ENCODE data around the gene ARRDC3.

ARRDC3 gene

GRCh38 chr5:91367344-91367743, 15.8 kb downstream of the ARRDC3 start:
- TF ChIP-seq MYC (IDR thresholded peaks at IDR 0.05; ENCODE audit: low read depth, low read length), result no peak
- no peak for TF ChIP-seq POLR2A (IDR thresholded peaks at IDR 0.05; ENCODE audit: extremely low read depth, insufficient read length)
- no peak for TF ChIP-seq CTCF (IDR thresholded peaks at IDR 0.05; ENCODE audit: low read depth, low read length)
- no peak for TF ChIP-seq MAX (IDR thresholded peaks at IDR 0.05; ENCODE audit: low read depth, low read length)
- DNase-seq (ENCODE audit: low read depth), result no peak

DNA sequence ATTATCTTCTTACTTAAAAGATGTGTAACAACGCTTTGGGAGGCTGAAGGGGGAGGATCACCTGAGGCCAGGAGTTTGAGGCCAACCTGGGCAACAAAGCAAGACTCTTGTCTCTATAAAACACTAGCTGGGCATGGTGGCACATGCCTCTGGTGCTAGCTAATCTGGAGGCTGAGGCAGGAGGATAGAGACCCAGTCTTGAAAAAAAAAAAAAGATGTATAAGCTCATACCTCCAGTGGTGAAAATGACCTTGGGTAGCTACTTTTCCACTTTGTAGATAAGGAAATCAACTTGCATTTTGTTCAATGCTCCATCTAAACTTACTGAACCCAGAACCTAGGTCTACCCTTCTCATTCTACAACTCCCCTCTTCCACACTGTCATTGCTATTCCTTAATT, 16.6 kb downstream of the ARRDC3 start:
- TF ChIP-seq MYC (IDR thresholded peaks at IDR 0.05; ENCODE audit: low read depth, low read length), result no peak
- no peak for TF ChIP-seq MAX (IDR thresholded peaks at IDR 0.05; ENCODE audit: low read depth, low read length)
- TF ChIP-seq CTCF (IDR thresholded peaks at IDR 0.05; ENCODE audit: low read depth, low read length), result no peak
- no peak for TF ChIP-seq POLR2A (IDR thresholded peaks at IDR 0.05; ENCODE audit: extremely low read depth, insufficient read length)
- no peak overlapping the region for H3K4me3 ChIP-seq (ENCODE audit: low read depth, low read length)
- no peak for DNase-seq (ENCODE audit: low read depth)

More at GRCh38 chr5:91367344-91367743, 15.8 kb downstream of the ARRDC3 start:
- no peak overlapping the region for H3K4me3 ChIP-seq (ENCODE audit: low read depth, low read length)

GRCh38 chr5:91365498-91365897, 17.6 kb downstream of the ARRDC3 start:
- no peak overlapping the region for H3K4me3 ChIP-seq (ENCODE audit: low read depth, low read length)
- TF ChIP-seq CTCF (IDR thresholded peaks at IDR 0.05; ENCODE audit: low read depth, low read length), result no peak
- no peak for TF ChIP-seq POLR2A (IDR thresholded peaks at IDR 0.05; ENCODE audit: extremely low read depth, insufficient read length)
- TF ChIP-seq MYC (IDR thresholded peaks at IDR 0.05; ENCODE audit: low read depth, low read length), result no peak
- TF ChIP-seq MAX (IDR thresholded peaks at IDR 0.05; ENCODE audit: low read depth, low read length), result no peak
- no peak for DNase-seq (ENCODE audit: low read depth)

- no peak for DNase-seq (ENCODE audit: low read depth)
- TF ChIP-seq CTCF (IDR thresholded peaks at IDR 0.05; ENCODE audit: low read depth, low read length) (no peak), MYC (IDR thresholded peaks at IDR 0.05; ENCODE audit: low read depth, low read length) (no peak), POLR2A (IDR thresholded peaks at IDR 0.05; ENCODE audit: extremely low read depth, insufficient read length) (no peak), MAX (IDR thresholded peaks at IDR 0.05; ENCODE audit: low read depth, low read length) (no peak)
- H3K4me3 ChIP-seq (ENCODE audit: low read depth, low read length), result no peak overlapping the region
Measured at GRCh38 chr5:91362935-91363334, 20.2 kb downstream of the ARRDC3 start.

DNA sequence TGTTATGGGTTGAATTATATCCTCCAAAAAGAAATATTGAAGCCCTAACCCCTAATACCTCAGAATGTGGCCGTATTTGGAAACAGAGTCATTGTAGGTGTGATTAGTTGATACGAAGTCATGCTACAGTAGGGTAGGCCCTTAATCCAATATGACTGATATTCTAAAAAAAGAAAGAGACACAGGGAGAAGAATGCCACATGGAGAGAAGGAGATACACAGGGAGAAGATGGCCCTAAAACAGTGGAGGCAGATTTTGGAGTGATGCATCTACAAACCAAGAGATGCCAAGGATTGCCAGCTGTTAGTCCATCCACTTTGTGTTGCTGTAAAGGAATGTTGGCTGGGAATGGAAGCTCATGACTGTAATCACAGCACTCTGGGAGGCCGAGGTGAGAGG, 21.3 kb downstream of the ARRDC3 start:
- no peak for TF ChIP-seq CTCF (IDR thresholded peaks at IDR 0.05; ENCODE audit: low read depth, low read length)
- TF ChIP-seq MAX (IDR thresholded peaks at IDR 0.05; ENCODE audit: low read depth, low read length), result no peak
- TF ChIP-seq MYC (IDR thresholded peaks at IDR 0.05; ENCODE audit: low read depth, low read length), result no peak
- no peak for TF ChIP-seq POLR2A (IDR thresholded peaks at IDR 0.05; ENCODE audit: extremely low read depth, insufficient read length)

More for the DNA sequence above, 21.3 kb downstream of the ARRDC3 start:
- H3K4me3 ChIP-seq (ENCODE audit: low read depth, low read length), result no peak overlapping the region
- no peak for DNase-seq (ENCODE audit: low read depth)
